Brain microvascular endothelial cell (primary cell): ENCODE measurements around the gene SYT12.
"Not testable (repeated sequence)": the region's sequence is repeated elsewhere in the genome, so short reads cannot be mapped to it uniquely, and the experiment has no call there.

Source experiments
- DNase-seq: peaks from one replicate; pipeline ENCODE4 v3.0.0-alpha.2; 2020
- H3K27ac ChIP-seq: fragments of 250-450 bp; sonication (Bioruptor Pico); 2 replicates; pipeline ENCODE4 v1.5.1; 2020; ENCODE audit warnings: mild to moderate bottlenecking, moderate library complexity
- H3K27me3 ChIP-seq: fragments of 250-450 bp; sonication (Bioruptor Pico); replicated peaks from 2 replicates; pipeline ENCODE4 v1.5.1; 2020; ENCODE audit warnings: mild to moderate bottlenecking
- H3K36me3 ChIP-seq: fragments of 250-450 bp; sonication (Bioruptor Pico); replicated peaks from 2 replicates; pipeline ENCODE4 v1.5.1; 2020; ENCODE audit warnings: mild to moderate bottlenecking
- H3K4me3 ChIP-seq: 2 replicates; pipeline ENCODE4 v1.5.1; 2011; ENCODE audit warnings: low read depth, mild to moderate bottlenecking, control low read depth, low read length, moderate library complexity
- CTCF ChIP-seq: IDR thresholded peaks from 2 replicates; pipeline ENCODE4 v1.5.1; 2011; ENCODE audit warnings: low read depth, mild to moderate bottlenecking, moderate library complexity, low read length, control low read depth, inconsistent platforms; ENCODE audit errors: missing control alignments
- in situ Hi-C: cut with HindIII; loops from 2 replicates; pipeline ENCODE4 v1.10.0; 2017; ENCODE audit warnings: low sequenced_read_pairs, low pct_ligation_motif_present

SYT12 gene

GRCh38 chr11:66983275-66983924, 39.5 kb upstream of the SYT12 start:
- Histone ChIP-seq H3K4me3 (no peak overlapping the region), H3K27ac (no peak overlapping the region), H3K36me3 (no peaks in the 10 kb centered on the region), H3K27me3 (no peaks in the 10 kb centered on the region)
- in situ Hi-C loops: no loop called here
- DNase-seq: no peak
- no peak for TF ChIP-seq CTCF

- Histone ChIP-seq H3K27me3 (no peaks in the 10 kb centered on the region), H3K27ac (no peak overlapping the region), H3K4me3 (no peak overlapping the region), H3K36me3 (no peaks in the 10 kb centered on the region)
- TF ChIP-seq CTCF: no peak
- in situ Hi-C loops: no loop called here
- no peak for DNase-seq
Observed at GRCh38 chr11:66985508-66986177, 37.3 kb upstream of the SYT12 start.

- no peak for TF ChIP-seq CTCF
- Histone ChIP-seq H3K4me3 (no peak overlapping the region), H3K27ac (no peak overlapping the region), H3K27me3 (no peaks in the 10 kb centered on the region), H3K36me3 (no peaks in the 10 kb centered on the region)
- no peak for DNase-seq
- in situ Hi-C loops: no loop called here
Observed at GRCh38 chr11:66986178-66986545, 36.8 kb upstream of the SYT12 start.

- Histone ChIP-seq H3K27ac (no peak overlapping the region), H3K4me3 (no peak overlapping the region), H3K36me3 (no peaks in the 10 kb centered on the region), H3K27me3 (no peaks in the 10 kb centered on the region)
- DNase-seq: no peak
- no peak for TF ChIP-seq CTCF
- in situ Hi-C loops: no loop called here
Observed at GRCh38 chr11:66987158-66987620, 35.7 kb upstream of the SYT12 start.

- DNase-seq: no peak
- H3K4me3 ChIP-seq: no peak overlapping the region
- TF ChIP-seq CTCF: no peak
- in situ Hi-C loops: no loop called here
- H3K27me3 ChIP-seq: no peaks in the 10 kb centered on the region
- no peak overlapping the region for H3K27ac ChIP-seq
- no peaks in the 10 kb centered on the region for H3K36me3 ChIP-seq
Observed at GRCh38 chr11:66987924-66988637, 34.9 kb upstream of the SYT12 start.

GRCh38 chr11:66988741-66989140, 34.2 kb upstream of the SYT12 start:
- H3K27me3 ChIP-seq, H3K36me3 ChIP-seq, H3K27ac ChIP-seq, in situ Hi-C loops, DNase-seq, H3K4me3 ChIP-seq: not testable (repeated sequence)

- H3K4me3 ChIP-seq, DNase-seq, in situ Hi-C loops, H3K27ac ChIP-seq, H3K27me3 ChIP-seq, H3K36me3 ChIP-seq: not testable (repeated sequence)
Observed at GRCh38 chr11:66989360-66989759, 33.6 kb upstream of the SYT12 start.
